Measurements from ENCODE around the gene THSD4. TPM values are rescaled to one million over a fixed set of nuclear protein-coding genes. Genes with fewer than 3 reads are reported as not detected.

THSD4 gene
- polyA plus RNA-seq, 3 donors, result 29.8 to 31.9 (median 30.7) TPM

DNA sequence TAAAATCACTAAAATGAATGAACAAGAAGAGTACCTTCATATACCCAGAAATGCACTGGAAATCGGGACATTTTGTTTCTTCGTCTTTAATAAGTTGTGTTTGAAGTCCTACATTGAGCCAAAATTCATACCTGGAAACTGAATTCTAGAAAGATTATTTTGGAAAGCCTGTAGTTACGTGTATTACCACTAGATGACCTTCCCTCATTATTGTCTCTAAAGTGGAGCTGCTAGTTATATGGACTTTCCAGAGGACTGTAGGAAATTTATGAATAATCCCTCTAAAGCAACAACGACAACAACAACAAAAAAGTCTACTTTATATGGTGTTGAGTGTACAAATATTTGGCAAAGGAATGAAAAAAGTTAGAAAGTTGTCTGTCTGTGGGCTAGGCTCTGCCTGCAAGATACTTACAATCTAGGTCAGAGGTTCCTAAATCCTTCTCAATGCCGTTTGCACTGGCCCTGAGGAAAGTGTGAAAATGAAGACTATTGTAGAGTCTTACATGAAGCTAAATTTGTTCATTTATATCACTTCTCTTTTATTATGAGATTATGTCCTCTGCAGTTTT lies 460.3 kb downstream of the THSD4 start:
- no peak for DNase-seq

DNA sequence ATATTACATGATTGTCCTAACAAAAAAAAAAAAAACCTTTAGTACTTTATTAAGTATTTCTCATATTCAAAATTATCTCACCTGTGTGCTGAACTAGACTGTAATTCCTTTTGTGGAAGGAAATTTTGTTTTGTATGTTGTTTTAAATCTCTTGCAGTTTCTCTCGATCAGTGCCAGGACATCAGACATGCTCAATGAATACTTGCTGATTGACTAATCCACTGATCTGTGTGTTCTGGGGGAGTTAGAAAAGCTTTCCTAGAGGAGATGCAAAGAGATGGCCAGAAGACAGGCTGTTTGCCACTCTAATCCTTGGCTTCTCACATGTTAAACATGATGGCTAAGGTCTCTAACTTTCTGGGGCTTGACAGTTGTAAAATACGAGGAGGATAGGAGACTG lies 461.8 kb downstream of the THSD4 start:
- DNase-seq, result no peak

GRCh38 chr15:71581398-71581930 lies 466.2 kb downstream of the THSD4 start:
- no peak for DNase-seq

- DNase-seq, result no peak
These were observed 469.9 kb downstream of the THSD4 start for GRCh38 chr15:71585159-71585558.

DNA sequence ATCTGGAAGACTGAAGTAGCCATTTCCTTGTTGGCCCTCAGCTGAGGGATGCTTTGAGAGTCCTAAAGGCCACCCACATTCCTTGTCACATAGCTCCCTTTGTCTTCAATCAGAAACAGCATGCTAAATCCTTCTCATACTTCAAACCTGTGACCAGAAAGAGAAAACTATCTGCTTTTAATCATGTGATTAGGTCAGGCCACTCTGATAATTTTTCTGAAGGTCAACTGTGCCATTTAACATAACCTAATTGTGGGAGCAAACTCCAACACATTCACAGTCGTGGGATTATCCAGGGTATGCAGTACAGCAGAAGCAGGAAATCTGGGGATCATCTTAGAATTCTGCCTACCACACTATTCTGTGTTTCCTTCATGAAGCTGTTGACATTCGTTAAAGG lies 471.2 kb downstream of the THSD4 start:
- DNase-seq, result no peak

- DNase-seq, result no peak
These were observed 473.5 kb downstream of the THSD4 start for GRCh38 chr15:71588746-71589145.

DNA sequence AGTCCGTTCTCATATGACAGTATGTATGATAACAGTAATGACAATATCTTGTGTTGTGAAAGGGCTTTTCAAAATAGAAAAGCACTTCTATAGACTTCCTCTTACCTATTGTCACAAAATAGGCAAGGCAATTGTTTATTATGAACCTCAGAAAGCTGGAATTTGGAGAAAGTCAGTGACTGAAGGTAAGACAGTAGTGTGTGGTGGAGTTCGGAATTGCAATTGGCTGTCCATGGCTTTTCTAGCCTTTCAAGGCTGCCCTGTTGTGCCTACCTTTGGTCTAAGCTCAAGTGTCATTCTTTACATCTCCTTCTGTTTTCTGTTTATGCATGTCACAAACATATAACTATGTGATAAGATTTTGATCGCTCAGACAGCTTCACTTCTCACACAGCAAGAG lies 475.8 kb downstream of the THSD4 start:
- DNase-seq, result no peak

DNA sequence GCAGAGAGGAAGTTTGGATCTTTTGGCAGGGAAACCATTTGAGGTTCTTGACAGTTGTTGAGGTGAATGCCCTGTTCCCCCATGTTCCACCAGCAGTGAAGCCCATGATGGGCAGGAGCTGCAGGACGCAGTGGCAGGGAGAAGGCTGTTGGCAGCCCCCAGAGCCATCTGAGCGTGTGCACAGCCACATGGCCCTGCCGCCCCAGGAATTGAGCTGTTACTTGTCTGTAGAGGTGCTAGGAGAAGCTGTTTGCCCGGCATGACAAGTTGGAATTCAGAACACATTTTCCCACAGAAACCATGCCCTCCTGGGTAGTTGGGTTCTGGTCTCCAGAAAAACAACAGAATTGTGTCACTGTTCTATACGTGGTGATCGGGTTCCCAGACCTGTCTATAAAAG lies 476.9 kb downstream of the THSD4 start:
- no peak for DNase-seq

- no peak for DNase-seq
These were observed 480.7 kb downstream of the THSD4 start for GRCh38 chr15:71595846-71596553.

DNA sequence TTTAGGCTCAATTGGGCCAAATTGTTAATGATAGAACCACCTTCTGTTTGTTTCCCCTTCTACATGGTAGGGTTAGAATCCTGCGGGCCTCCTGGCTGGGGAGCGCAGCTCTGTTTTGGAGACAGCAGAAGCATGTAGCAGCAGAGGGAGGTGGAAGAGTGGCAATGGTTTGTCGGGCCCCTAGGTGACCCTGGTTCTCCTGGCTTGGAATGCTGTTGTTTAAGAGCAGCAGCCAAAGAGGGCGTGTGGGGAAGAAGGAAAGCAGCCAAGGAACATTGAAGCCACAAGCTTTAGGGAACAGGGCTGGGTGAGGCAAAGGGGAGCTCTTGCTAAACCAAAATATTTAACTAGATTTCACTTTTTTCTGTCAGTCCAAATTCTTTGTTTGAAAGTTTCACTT lies 481.4 kb downstream of the THSD4 start:
- DNase-seq, result no peak

DNA sequence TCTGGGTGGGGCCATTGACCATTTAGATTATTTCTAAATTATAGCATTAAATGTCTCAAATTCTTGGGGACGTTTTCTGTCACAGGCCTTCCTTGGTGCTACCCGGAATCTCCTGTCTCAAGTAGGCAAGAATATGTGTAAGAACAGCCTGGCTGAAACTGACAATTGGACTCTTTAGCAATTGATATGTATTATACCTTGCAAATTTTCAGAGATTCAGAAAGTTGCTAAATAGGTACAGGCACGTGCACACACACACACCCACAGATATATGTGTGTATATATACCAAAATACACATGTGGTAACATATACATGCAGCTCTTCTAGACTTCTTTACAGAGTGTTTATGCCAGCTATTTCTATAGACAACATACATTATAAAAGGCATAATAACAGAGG lies 481.9 kb downstream of the THSD4 start:
- no peak for DNase-seq

DNA sequence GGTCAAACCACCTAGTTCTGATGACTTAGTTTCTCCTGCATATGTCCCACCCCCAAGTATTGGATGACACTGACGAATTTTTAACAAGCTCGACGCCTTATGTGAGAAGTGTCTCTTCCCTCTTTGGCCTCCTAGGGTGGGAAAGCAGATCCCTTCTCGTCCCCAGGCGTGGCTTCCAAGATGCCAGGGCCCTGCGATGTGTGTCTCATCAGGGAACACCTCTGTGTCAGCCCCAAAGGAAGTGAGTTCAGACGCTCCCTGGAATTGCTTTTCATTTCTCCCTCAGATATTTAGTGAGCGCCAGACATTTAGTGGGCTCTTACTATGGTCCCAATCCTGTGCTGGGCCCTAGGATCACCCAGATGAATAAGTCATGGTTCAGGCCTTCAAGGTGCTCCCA lies 482.4 kb downstream of the THSD4 start:
- DNase-seq, result no peak

DNA sequence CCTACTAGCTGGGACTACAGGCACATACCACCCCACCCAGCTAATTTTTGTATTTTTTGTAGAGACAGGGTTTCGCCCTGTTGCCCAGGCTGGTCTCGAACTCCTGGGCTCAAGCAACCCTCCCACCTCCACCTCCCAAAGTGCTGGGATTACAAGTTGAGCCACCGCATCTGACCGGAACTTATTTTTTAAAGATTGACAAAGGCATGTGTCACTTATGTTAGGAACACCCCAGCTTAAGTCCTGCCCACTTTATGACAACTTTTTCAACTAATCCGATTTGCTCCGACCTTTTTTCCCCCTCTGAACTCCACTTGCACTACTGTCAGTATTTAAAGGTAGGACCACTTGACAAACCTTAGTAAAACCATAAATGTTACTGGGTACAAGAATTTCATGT lies 483.5 kb downstream of the THSD4 start:
- DNase-seq, result no peak

GRCh38 chr15:71599418-71600151 lies 484.3 kb downstream of the THSD4 start:
- DNase-seq, result peak; percentile 20

GRCh38 chr15:71600237-71600636 lies 485.0 kb downstream of the THSD4 start:
- DNase-seq, result no peak

DNA sequence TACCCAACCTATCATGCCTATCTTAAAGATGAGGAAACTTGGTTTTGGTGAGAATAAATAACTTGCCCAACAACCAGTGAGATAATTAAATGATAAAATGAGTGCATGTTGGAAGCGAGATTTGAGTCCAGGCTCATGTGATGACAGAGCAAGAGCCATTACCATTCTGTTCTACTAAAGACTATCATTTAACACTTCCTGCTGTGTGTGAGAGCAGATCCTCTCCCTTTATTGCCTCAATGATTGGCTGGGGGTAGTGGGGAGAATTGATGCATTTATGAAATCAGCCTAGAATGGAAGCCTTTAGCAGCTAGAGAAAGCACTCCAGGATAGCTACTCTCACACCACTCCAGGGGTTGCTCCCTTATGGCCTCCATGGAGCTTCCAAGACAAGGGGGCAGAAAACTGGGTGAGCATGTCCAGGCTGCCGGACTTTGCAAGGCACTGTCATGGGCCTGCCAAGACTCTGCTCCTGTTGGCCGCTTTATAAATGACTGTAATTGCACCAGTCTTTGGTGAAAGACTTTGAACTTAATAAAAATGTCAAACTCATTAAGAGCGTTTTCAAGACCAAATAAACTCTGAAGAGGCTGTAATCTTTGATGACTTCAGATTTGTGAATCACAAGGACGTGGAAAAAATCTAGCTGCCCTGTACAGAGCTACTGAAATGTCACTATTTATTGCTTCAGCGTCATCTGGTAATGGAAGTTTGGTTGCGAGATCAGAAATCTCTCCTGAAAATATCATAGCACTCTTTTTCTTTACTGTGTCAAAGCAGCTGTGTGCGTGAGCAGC lies 486.0 kb downstream of the THSD4 start:
- no peak for DNase-seq

GRCh38 chr15:71603379-71603778 lies 488.1 kb downstream of the THSD4 start:
- no peak for DNase-seq

GRCh38 chr15:71607383-71607782 lies 492.1 kb downstream of the THSD4 start:
- no peak for DNase-seq

GRCh38 chr15:71610728-71611552 lies 495.7 kb downstream of the THSD4 start:
- DNase-seq, result no peak

DNA sequence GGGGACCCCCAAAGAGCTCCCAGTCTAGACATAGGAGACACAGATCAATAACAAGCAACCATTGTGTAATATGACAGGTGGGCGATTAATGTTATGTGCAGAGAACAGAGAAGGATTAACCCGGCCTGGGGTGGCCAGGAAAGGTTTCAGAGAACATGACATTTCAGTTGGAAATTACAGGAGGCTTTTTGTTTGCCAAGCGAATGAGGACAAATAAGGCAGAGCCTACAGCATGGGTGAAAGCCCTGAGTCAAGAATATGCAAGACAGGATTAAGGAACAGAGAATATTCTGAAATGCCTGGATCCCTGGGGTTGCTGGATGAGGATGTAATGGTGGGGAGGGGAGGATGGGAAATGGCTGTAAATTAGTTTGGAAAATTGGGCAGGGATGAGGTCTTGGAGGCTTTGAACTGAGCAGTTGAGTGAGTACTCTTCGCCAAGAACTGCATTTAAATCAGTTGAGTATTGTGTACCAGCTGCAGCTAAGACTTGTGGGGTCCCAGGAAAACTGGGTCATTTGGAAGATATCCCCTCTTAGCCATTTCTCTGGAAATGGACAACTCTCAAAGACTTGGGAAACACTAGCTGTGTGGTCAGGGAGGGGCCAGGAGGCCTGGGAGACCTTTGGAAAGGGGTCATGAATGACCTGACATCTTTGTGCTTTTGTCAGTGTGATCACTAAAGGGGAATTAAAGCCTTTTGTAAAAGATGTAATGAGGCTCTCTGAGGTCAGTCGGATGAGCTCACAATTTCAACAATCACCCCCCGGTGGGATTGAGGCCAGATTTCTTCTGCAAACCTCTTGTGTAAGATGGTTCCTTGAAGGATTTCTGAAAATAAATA lies 496.5 kb downstream of the THSD4 start:
- no peak for DNase-seq

- DNase-seq, result no peak
These were observed 497.1 kb downstream of the THSD4 start for GRCh38 chr15:71612397-71612722.
